Duodenal mucosa (tissue), 2 donors: ENCODE measurements around the gene RLIM.
"Not testable (repeated sequence)": the region's sequence is repeated elsewhere in the genome, so short reads cannot be mapped to it uniquely, and the experiment has no call there.

ENCODE experiments used
- H3K27ac ChIP-seq: one replicate; pipeline ENCODE4 v1.7.0; 2013; ENCODE audit warnings: low read depth, low read length
- H3K27me3 ChIP-seq, 2 donors: one replicate each; pipeline ENCODE4 v1.7.0; 2013; ENCODE audit warnings: low read length in 2 of 2, control low read depth in 1 of 2; ENCODE audit not compliant: insufficient read depth in 2 of 2, control insufficient read depth in 1 of 2
- H3K36me3 ChIP-seq, 2 donors: one replicate each; pipeline ENCODE4 v1.7.0; 2013; ENCODE audit warnings: low read length in 2 of 2, control low read depth in 1 of 2; ENCODE audit not compliant: insufficient read depth in 2 of 2, control insufficient read depth in 1 of 2
- H3K4me1 ChIP-seq, 2 donors: one replicate each; pipeline ENCODE4 v1.7.0; 2013; ENCODE audit warnings: low read length in 2 of 2, control low read depth in 1 of 2; ENCODE audit not compliant: insufficient read depth in 2 of 2, control insufficient read depth in 1 of 2
- H3K4me3 ChIP-seq, 2 donors: one replicate each; pipeline ENCODE4 v1.7.0; 2013; ENCODE audit warnings: low read length in 2 of 2, low read depth in 1 of 2
- H3K9ac ChIP-seq, 2 donors: one replicate each; pipeline ENCODE4 v1.7.0; 2013; ENCODE audit warnings: low read length in 2 of 2, low read depth in 1 of 2
- H3K9me3 ChIP-seq, 2 donors: one replicate each; pipeline ENCODE4 v1.7.0; 2013; ENCODE audit warnings: low read length in 2 of 2, control low read depth in 1 of 2; ENCODE audit not compliant: control insufficient read depth in 1 of 2

The RLIM gene, protein sequence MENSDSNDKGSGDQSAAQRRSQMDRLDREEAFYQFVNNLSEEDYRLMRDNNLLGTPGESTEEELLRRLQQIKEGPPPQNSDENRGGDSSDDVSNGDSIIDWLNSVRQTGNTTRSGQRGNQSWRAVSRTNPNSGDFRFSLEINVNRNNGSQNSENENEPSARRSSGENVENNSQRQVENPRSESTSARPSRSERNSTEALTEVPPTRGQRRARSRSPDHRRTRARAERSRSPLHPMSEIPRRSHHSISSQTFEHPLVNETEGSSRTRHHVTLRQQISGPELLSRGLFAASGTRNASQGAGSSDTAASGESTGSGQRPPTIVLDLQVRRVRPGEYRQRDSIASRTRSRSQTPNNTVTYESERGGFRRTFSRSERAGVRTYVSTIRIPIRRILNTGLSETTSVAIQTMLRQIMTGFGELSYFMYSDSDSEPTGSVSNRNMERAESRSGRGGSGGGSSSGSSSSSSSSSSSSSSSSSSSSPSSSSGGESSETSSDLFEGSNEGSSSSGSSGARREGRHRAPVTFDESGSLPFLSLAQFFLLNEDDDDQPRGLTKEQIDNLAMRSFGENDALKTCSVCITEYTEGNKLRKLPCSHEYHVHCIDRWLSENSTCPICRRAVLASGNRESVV

GRCh38 chrX:74614093-74614909, at the start of gene RLIM:
RLIM (minus strand) TSS chrX:74614624; CDS start chrX:74595977, 18,647 bp downstream.
- Histone ChIP-seq H3K27me3 (no peaks in the 10 kb centered on the region), H3K9ac (peak within 1 kb of the TSS; percentile 82 to 90), H3K9me3 (no peaks in the 10 kb centered on the region), H3K36me3 (no peaks in the 10 kb centered on the region), H3K27ac (peak within 1 kb of the TSS; percentile 92), H3K4me1 (no peaks in the 10 kb centered on the region), H3K4me3 (peak within 1 kb of the TSS; percentile 76 to 81)

GRCh38 chrX:74656079-74656745, 41.8 kb upstream of the RLIM start:
- no peaks in the 10 kb centered on the region for H3K36me3 ChIP-seq
- no peaks in the 10 kb centered on the region for H3K9me3 ChIP-seq
- H3K27me3 ChIP-seq, result no peaks in the 10 kb centered on the region
- no peak overlapping the region for H3K27ac ChIP-seq
- H3K9ac ChIP-seq, result no peak overlapping the region
- H3K4me1 ChIP-seq, result no peaks in the 10 kb centered on the region
- no peak overlapping the region for H3K4me3 ChIP-seq

DNA sequence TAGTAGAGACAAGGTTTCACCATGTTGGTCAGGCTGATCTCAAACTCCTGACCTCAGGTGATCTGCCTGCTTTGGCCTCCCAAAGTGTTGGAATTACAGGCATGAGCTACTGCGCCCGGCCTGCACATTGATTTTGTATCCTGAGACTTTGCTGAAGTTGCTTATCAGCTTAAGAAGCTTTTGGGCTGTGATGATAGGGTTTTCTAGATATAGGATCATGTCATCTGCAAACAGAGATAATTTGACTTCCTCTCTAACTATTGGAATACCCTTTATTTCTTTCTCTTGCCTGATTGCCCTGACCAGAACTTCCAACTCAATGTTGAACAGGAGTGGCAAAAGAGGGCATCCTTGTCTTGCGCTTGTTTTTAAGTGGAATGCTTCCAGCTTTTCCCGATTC, 40.5 kb upstream of the RLIM start:
- not testable (repeated sequence) for H3K36me3 ChIP-seq, H3K4me3 ChIP-seq, H3K9ac ChIP-seq, H3K9me3 ChIP-seq, H3K27ac ChIP-seq, H3K27me3 ChIP-seq, H3K4me1 ChIP-seq

DNA sequence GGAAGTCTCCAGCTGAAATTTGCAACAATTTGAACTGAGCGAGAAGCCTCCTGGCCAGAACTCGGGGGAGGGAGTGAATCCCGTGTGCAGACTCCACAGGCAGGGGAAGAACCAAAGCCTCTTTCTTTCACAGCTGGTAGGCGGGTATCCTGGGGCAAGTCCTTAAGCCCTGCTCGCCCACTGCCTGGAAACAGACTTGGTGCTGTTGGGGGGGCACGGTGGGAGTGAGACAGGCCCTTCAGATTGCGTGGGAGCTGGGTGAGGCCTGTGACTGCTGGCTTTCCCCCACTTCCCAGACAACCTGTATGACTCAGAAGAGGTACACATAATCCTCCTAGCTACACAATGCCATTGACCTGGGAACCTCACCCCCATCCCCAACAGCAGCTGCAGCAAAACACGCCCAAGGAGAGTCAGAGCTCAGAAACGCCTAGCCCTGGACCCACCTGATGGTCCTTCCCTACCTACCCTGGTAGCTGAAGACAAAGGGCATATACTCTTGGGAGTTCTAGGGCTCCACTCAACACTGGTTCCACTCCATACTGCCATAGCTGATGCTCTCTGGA, 22.4 kb upstream of the RLIM start:
- Histone ChIP-seq H3K9me3 (no peaks in the 10 kb centered on the region), H3K27ac (no peak overlapping the region), H3K4me3 (no peak overlapping the region), H3K27me3 (no peaks in the 10 kb centered on the region), H3K36me3 (no peaks in the 10 kb centered on the region), H3K9ac (no peak overlapping the region), H3K4me1 (no peaks in the 10 kb centered on the region)

- H3K4me1 ChIP-seq, result no peaks in the 10 kb centered on the region
- peak overlapping the region; percentile 92 for H3K27ac ChIP-seq
- H3K9me3 ChIP-seq, result no peaks in the 10 kb centered on the region
- no peaks in the 10 kb centered on the region for H3K27me3 ChIP-seq
- H3K9ac ChIP-seq, result peak overlapping the region; percentile 82 to 90
- no peaks in the 10 kb centered on the region for H3K36me3 ChIP-seq
- peak overlapping the region; percentile 76 to 81 for H3K4me3 ChIP-seq
These were observed 893 bp downstream of the RLIM start for GRCh38 chrX:74613370-74614092.

- no peak overlapping the region for H3K27ac ChIP-seq
- H3K9ac ChIP-seq, result no peak overlapping the region
- H3K4me3 ChIP-seq, result no peak overlapping the region
- H3K27me3 ChIP-seq, result no peaks in the 10 kb centered on the region
- H3K9me3 ChIP-seq, result no peaks in the 10 kb centered on the region
- H3K36me3 ChIP-seq, result no peaks in the 10 kb centered on the region
- H3K4me1 ChIP-seq, result no peaks in the 10 kb centered on the region
These were observed 7.6 kb downstream of the RLIM start for GRCh38 chrX:74606799-74607198.

DNA sequence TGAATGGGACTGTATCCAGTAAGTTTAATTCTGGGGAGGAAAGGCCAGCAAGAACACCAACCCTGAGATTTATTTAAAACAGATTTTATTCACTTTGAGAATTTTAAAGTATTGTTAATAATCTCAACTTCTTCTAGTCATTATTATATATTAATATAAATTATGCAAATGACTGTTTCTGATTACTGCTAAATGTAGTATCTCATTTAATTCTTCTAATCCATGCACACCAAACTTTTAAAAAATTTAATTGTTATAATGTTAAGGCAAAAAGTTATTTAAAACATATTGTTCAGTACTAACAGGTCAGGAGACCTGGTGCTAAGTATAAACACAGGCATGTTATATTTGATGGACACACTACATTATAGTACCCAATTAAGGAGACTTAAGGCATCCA, 8.1 kb downstream of the RLIM start:
- Histone ChIP-seq H3K9ac (no peak overlapping the region), H3K27ac (no peak overlapping the region), H3K9me3 (no peaks in the 10 kb centered on the region), H3K4me3 (no peak overlapping the region), H3K36me3 (no peaks in the 10 kb centered on the region), H3K27me3 (no peaks in the 10 kb centered on the region), H3K4me1 (no peaks in the 10 kb centered on the region)

DNA sequence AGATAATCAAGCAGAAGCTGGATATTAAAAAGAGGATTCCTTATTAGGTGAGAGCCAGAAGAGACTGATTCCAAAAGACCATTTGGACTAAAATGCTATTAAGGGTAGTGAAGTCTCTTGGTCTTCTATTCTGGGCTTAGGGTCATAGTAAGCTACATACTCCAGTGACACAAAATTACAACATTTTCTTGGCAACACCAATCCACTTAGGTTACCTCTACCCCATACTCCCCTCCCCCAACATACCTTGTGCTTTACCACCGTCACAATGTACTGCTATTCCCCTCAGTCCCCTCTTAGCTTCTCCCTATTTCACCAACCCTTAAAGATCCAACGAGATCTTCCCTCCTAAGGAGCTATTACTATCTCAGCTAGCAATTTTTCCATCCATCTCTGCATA, 11.4 kb downstream of the RLIM start:
- no peaks in the 10 kb centered on the region for H3K9me3 ChIP-seq
- H3K4me3 ChIP-seq, result no peak overlapping the region
- no peaks in the 10 kb centered on the region for H3K4me1 ChIP-seq
- H3K27ac ChIP-seq, result no peak overlapping the region
- no peaks in the 10 kb centered on the region for H3K27me3 ChIP-seq
- H3K36me3 ChIP-seq, result no peaks in the 10 kb centered on the region
- H3K9ac ChIP-seq, result no peak overlapping the region

- H3K27ac ChIP-seq, result no peak overlapping the region
- no peak overlapping the region for H3K9ac ChIP-seq
- no peak overlapping the region for H3K4me3 ChIP-seq
- no peaks in the 10 kb centered on the region for H3K9me3 ChIP-seq
- H3K27me3 ChIP-seq, result no peaks in the 10 kb centered on the region
- H3K4me1 ChIP-seq, result no peaks in the 10 kb centered on the region
- no peaks in the 10 kb centered on the region for H3K36me3 ChIP-seq
These were observed 12.3 kb downstream of the RLIM start for GRCh38 chrX:74602142-74602541.
